ENCODE measurements around the gene CLCN5.

The CLCN5 gene

GRCh38 chrX:50088645-50089044 is 166.2 kb downstream of the CLCN5 start:
- no peaks in the 10 kb centered on the region for H3K4me1 ChIP-seq (ENCODE audit: insufficient read depth, low read length)
- H3K79me2 ChIP-seq (ENCODE audit: insufficient read depth, low read length) = no peaks in the 10 kb centered on the region
- H3K27me3 ChIP-seq (ENCODE audit: insufficient read depth, low read length, poor library complexity) = no peaks in the 10 kb centered on the region
- no peak overlapping the region for H3K4me2 ChIP-seq (ENCODE audit: insufficient read depth, low read length)
- H3K27ac ChIP-seq (ENCODE audit: low read length) = no peak overlapping the region
- H3K9me3 ChIP-seq (ENCODE audit: insufficient read depth, low read length, severe bottlenecking) = no peaks in the 10 kb centered on the region
- no peaks in the 10 kb centered on the region for H3K36me3 ChIP-seq (ENCODE audit: insufficient read depth, low read length)
- no peak overlapping the region for H3K4me3 ChIP-seq (ENCODE audit: low read depth in 1 of 2, low read length in 2 of 2)
- ATAC-seq (ENCODE audit: insufficient read depth, low read depth) = no peak
- DNase-seq = no peak
- TF ChIP-seq CTCF (IDR thresholded peaks at IDR 0.05; ENCODE audit: borderline replicate concordance, extremely low read depth, low read length, poor library complexity, severe bottlenecking) = no peak
- H2AFZ ChIP-seq (ENCODE audit: low read depth, low read length) = no peak overlapping the region
- no peaks in the 10 kb centered on the region for H4K20me1 ChIP-seq (ENCODE audit: insufficient read depth, low read length)
- no peak overlapping the region for H3K9ac ChIP-seq (ENCODE audit: low read depth, low read length)

- Histone ChIP-seq H3K4me2 (ENCODE audit: insufficient read depth, low read length) (no peak overlapping the region), H3K27me3 (ENCODE audit: insufficient read depth, low read length, poor library complexity) (no peaks in the 10 kb centered on the region), H3K27ac (ENCODE audit: low read length) (no peak overlapping the region), H3K4me3 (ENCODE audit: low read depth in 1 of 2, low read length in 2 of 2) (no peak overlapping the region), H3K9ac (ENCODE audit: low read depth, low read length) (no peak overlapping the region), H3K79me2 (ENCODE audit: insufficient read depth, low read length) (no peaks in the 10 kb centered on the region), H3K9me3 (ENCODE audit: insufficient read depth, low read length, severe bottlenecking) (no peaks in the 10 kb centered on the region), H2AFZ (ENCODE audit: low read depth, low read length) (no peak overlapping the region), H4K20me1 (ENCODE audit: insufficient read depth, low read length) (no peaks in the 10 kb centered on the region), H3K4me1 (ENCODE audit: insufficient read depth, low read length) (no peaks in the 10 kb centered on the region), H3K36me3 (ENCODE audit: insufficient read depth, low read length) (no peaks in the 10 kb centered on the region)
- DNase-seq = no peak
- no peak for TF ChIP-seq CTCF (IDR thresholded peaks at IDR 0.05; ENCODE audit: borderline replicate concordance, extremely low read depth, low read length, poor library complexity, severe bottlenecking)
- TF ChIP-seq EZH2 (IDR thresholded peaks at IDR 0.05; ENCODE audit: borderline replicate concordance, low read depth, low read length, severe bottlenecking) = no peak
- no peak for ATAC-seq (ENCODE audit: insufficient read depth, low read depth)
These were observed 171.2 kb downstream of the CLCN5 start for GRCh38 chrX:50093625-50094024.

- H3K9ac ChIP-seq (ENCODE audit: low read depth, low read length) = no peak overlapping the region
- no peaks in the 10 kb centered on the region for H3K79me2 ChIP-seq (ENCODE audit: insufficient read depth, low read length)
- H3K36me3 ChIP-seq (ENCODE audit: insufficient read depth, low read length) = no peaks in the 10 kb centered on the region
- H3K4me2 ChIP-seq (ENCODE audit: insufficient read depth, low read length) = no peak overlapping the region
- no peak overlapping the region for H3K4me3 ChIP-seq (ENCODE audit: low read depth in 1 of 2, low read length in 2 of 2)
- ATAC-seq (ENCODE audit: insufficient read depth, low read depth) (no peak), DNase-seq (no peak)
- no peaks in the 10 kb centered on the region for H3K9me3 ChIP-seq (ENCODE audit: insufficient read depth, low read length, severe bottlenecking)
- no peaks in the 10 kb centered on the region for H3K27me3 ChIP-seq (ENCODE audit: insufficient read depth, low read length, poor library complexity)
- H3K4me1 ChIP-seq (ENCODE audit: insufficient read depth, low read length) = no peaks in the 10 kb centered on the region
- H3K27ac ChIP-seq (ENCODE audit: low read length) = no peak overlapping the region
- TF ChIP-seq EZH2 (IDR thresholded peaks at IDR 0.05; ENCODE audit: borderline replicate concordance, low read depth, low read length, severe bottlenecking) (no peak), CTCF (IDR thresholded peaks at IDR 0.05; ENCODE audit: borderline replicate concordance, extremely low read depth, low read length, poor library complexity, severe bottlenecking) (no peak)
- no peak overlapping the region for H2AFZ ChIP-seq (ENCODE audit: low read depth, low read length)
- no peaks in the 10 kb centered on the region for H4K20me1 ChIP-seq (ENCODE audit: insufficient read depth, low read length)
These were observed 174.7 kb downstream of the CLCN5 start for GRCh38 chrX:50097071-50097470.

- H3K4me2 ChIP-seq (ENCODE audit: insufficient read depth, low read length) = no peak overlapping the region
- DNase-seq (no peak), ATAC-seq (ENCODE audit: insufficient read depth, low read depth) (no peak)
- no peaks in the 10 kb centered on the region for H3K36me3 ChIP-seq (ENCODE audit: insufficient read depth, low read length)
- H4K20me1 ChIP-seq (ENCODE audit: insufficient read depth, low read length) = no peaks in the 10 kb centered on the region
- H3K4me3 ChIP-seq (ENCODE audit: low read depth in 1 of 2, low read length in 2 of 2) = no peak overlapping the region
- no peaks in the 10 kb centered on the region for H3K79me2 ChIP-seq (ENCODE audit: insufficient read depth, low read length)
- H2AFZ ChIP-seq (ENCODE audit: low read depth, low read length) = no peak overlapping the region
- H3K9me3 ChIP-seq (ENCODE audit: insufficient read depth, low read length, severe bottlenecking) = no peaks in the 10 kb centered on the region
- no peaks in the 10 kb centered on the region for H3K4me1 ChIP-seq (ENCODE audit: insufficient read depth, low read length)
- H3K27ac ChIP-seq (ENCODE audit: low read length) = no peak overlapping the region
- no peak overlapping the region for H3K9ac ChIP-seq (ENCODE audit: low read depth, low read length)
- TF ChIP-seq EZH2 (IDR thresholded peaks at IDR 0.05; ENCODE audit: borderline replicate concordance, low read depth, low read length, severe bottlenecking) (no peak), CTCF (IDR thresholded peaks at IDR 0.05; ENCODE audit: borderline replicate concordance, extremely low read depth, low read length, poor library complexity, severe bottlenecking) (no peak)
- H3K27me3 ChIP-seq (ENCODE audit: insufficient read depth, low read length, poor library complexity) = no peaks in the 10 kb centered on the region
These were observed 175.8 kb downstream of the CLCN5 start for GRCh38 chrX:50098241-50098640.

All from DND-41 (cell line).